ENCODE measurements around the gene KLHL29.
"Not testable (repeated sequence)": the region's sequence is repeated elsewhere in the genome, so short reads cannot be mapped to it uniquely, and the experiment has no call there.

KLHL29 gene

DNA sequence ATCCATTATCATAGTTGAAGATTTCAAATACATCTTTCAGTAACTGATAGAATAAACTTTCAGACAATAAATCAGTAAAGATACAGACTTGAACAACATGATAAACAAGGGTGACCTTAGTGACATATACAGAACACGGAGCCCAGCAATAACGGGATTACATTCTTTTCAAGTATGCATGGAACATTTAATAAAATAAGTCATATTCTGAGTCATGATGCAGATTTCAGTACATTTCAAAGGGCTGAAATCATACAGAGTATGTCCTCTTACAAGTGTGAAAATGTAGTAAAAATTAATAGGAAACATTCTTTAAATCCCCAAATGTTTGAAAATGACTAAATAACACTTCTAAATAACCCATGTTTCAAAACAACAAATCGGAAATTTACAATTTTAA is 17.2 kb upstream of the KLHL29 start:
- DNase-seq (ENCODE audit: low read depth in 2 of 2): no peak

DNA sequence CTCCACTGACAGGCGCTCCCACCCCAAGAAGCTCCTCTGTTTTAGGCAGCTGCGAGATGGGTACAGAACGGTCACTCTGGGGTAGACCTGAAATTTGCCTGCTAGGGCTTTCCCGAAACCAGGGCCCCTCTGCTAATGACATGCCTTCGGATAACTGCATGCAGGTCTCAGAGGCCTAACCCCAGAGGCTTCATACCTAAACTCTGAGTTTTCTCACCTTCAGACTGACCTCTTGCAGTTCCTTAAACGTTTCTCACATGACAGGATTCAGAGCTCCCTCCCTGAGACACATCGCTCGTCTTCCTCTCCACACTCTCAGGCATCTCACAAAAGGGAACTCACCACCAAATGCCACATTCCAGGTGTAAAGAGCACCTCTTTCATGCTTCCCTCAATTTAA is 11.3 kb upstream of the KLHL29 start:
- DNase-seq (ENCODE audit: low read depth in 2 of 2): no peak

DNA sequence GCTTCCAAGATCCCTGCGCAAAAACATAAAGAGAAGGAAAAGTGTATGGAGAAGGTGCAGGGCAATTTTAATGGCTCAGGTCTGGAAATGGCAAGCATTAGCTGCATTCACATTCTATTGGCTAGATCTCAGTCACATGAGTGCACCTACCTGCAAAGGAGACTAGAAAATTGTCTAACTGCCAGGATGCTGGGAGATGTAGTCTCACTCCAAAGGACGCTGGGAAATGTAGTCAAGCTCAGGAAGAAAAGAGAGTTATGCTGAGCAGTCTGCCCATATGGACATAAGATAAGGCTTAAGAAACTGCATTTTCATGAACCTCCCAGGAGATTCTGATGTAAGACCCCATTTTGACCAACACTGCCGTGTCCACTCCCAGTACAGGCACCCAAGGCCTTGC is 9.5 kb upstream of the KLHL29 start:
- DNase-seq (ENCODE audit: low read depth in 2 of 2): no peak

DNA sequence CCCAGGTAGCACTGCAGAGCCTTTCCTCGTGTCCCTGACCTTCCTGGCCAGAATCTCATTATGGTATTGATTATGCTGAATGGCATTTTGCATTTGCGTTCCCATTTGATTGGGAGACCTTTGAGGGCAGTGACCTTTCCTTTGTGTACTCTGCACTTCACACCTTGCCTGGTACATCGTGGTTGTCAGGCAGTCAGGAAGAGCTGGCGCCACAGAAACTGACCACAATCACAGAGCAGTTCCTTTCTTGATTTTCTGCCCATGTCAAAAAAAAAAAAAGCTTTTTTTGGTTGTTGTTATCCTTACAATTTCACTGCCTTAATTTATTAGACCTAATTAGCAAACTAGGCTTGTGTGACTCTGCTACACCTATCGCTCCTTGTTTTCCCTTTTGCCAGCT is 8.9 kb upstream of the KLHL29 start:
- DNase-seq (ENCODE audit: low read depth in 2 of 2): no peak

DNA sequence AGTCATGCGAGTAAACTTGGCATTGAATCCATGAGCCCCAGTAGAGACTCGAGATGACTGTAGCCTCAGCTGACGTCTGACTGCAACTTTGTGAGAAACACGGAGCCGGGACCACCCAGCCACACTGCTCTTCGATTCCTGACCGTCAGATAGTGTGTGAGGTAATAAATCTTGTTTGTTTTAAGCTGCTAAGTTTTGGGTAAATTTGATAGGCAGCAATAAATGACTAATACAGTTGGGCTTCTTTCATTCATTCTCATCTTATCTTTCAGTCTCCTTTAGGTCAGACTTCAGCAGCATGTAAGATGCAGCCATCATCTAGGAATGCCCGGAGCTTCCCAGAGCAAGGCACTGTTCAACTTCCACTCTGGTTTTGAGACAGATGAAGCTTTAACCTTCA is 8.0 kb upstream of the KLHL29 start:
- no peak for DNase-seq (ENCODE audit: low read depth in 2 of 2)

DNA sequence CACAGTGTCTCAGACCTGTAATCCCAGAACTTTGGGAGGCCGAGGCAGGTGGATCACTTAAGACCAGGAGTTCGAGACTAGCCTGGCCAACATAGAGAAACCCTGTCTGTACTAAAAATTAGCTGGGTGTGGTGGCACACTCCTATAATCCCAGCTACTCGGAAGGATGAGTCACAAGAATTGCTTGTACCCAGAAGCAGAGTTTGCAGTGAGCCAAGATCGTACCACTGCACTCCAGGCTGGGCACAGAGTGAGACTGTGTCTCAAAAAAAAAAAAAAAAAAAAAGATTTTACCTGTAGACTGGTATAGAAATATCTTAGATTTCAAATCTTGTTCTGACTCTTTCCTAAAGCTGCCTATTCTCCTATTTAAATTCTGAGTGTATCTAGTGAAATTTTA is 7.2 kb upstream of the KLHL29 start:
- DNase-seq (ENCODE audit: low read depth in 2 of 2): no peak

DNA sequence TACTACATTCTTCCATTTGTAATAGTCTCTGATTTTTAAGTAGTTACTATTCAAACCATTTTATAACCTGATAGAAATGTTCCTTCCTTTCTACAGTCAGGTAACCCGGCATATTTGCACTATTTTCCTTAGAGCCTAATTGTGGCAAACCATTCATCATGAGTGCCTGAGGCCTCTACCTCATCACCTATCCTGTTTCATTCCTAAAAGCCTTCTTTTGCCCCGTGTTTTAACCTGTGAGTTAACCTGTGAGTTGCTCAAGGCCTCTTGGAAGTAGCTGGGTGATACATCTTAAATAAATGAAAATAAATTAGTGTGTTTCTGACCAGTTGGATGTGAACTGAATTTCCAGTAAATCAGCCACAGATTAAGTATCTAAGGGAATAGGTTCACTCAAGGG is 6.5 kb upstream of the KLHL29 start:
- DNase-seq (ENCODE audit: low read depth in 2 of 2): no peak

DNA sequence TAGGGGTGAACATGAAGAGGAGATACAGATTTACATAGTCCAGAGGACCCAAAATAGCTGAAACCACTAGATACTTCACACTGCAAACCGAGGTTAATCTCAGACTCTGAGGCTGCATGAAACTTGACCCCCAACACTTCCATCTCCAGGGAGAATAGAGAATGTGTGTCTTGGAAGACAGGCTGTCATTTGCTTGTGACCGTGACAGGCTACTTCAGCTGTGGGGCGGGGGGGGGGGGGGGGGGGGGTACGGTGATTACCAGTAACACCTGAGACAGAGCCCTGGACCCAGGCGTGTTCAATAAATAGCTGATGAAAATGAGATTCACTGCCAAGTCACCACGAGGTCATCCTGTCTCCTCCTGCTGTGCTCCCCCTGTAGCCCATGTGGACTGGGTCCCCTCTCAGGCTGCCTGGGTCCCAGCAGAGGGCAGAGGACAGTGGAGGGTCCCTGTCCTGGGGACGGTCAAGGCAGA is 5.7 kb upstream of the KLHL29 start:
- DNase-seq (ENCODE audit: low read depth in 2 of 2): no peak

DNA sequence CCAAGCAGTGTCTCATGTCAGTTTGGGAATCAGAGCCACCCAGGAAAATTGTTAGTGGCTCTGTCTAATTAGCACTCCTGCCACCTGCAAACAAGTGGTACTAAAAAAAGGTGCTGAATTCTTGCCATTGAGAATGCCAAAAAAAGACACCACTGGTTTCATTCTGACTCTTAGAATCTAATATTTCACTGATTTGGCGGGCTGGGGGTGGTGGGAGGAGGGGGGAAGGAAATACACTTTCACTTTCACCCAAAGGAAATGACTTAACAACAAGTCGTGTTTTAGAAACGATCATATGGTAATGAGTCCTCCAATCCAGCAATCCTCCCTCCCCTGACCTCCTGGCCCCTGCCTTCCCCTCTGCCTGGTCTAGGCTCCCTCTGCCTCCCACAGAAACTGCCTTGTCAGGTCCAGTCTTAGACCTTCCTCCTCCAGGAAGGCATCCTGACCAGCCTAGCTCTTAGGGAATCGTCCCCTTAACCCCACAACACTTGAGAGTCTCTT is 4.4 kb upstream of the KLHL29 start:
- DNase-seq (ENCODE audit: low read depth in 2 of 2): no peak

DNA sequence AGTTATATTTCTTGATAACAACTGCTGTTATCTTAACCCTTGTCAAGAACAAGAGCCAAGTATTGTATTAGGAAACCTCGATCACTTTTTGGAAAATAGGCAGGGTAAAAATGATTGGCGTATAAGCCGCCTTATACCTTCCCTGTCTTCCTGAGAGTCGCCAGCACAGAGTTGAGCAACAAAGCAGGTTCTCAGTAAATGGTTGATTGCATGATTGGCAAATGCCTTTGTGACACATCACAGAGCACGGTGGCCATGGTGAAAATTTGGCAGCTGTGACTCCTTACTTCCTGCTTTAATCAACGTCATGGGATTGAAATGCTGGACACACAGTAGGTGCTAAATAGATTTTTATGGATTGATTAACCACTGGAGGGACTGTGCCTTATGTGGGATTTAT is 3.9 kb upstream of the KLHL29 start:
- no peak for DNase-seq (ENCODE audit: low read depth in 2 of 2)

DNA sequence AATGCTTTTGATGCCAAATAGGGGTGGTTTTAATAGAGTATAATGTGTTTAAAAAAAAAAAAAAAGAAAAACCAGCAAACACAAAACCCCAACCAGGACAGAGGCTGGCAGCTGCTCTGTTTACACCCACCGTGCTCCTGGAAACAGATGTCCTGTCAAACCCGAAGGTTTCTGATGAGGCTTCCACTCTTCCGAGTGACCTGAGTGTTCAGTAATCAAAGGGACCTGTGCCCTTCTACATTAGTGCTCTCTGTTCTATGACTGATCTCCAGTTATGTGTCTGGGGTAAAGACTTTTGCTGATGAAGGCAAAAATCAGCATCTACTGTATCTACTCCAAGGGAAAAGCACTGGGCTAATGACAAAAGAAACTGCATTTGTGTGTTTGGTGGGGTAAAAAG is 3.5 kb upstream of the KLHL29 start:
- no peak for DNase-seq (ENCODE audit: low read depth in 2 of 2)

DNA sequence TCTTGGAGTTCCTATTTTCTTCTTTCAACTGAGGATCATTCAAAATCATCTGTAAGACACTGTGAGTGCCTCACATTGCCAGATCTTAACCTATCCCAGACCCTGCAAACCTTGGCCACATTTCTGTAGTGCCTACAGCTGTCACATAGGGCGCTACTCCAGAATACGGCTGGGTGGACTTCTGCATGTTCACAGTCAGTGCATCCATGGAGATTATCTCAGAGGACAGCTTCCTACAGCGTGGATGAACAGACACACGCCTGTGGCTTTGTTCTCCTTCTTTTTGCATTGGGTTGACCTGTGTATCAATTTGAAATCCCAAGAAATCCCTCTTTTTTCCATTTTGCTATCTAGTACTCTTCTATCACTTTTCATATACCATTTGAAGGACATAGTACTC is 1.9 kb upstream of the KLHL29 start:
- no peak for DNase-seq (ENCODE audit: low read depth in 2 of 2)

DNA sequence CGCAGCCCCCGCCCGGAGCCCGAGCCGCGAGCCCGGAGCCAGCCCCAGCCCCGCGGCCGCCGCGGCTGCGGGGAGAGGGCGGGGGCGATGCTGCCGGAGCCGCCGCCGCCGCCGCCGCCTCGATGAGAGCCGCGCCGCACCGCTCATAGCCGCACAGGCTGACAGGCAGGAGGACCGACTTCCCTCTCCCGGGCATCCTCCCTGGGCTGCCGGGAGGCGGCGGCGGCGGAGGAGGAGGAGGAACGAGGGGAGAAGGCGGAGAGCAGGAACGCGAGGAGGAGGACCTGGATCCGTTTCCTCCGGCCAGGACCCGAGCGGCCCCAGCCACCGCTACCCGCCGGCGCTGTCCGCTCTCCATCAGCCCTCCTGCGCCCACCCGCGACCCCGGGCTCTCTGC is 370 bp downstream of the KLHL29 start:
- no peak for DNase-seq (ENCODE audit: low read depth in 2 of 2)

DNA sequence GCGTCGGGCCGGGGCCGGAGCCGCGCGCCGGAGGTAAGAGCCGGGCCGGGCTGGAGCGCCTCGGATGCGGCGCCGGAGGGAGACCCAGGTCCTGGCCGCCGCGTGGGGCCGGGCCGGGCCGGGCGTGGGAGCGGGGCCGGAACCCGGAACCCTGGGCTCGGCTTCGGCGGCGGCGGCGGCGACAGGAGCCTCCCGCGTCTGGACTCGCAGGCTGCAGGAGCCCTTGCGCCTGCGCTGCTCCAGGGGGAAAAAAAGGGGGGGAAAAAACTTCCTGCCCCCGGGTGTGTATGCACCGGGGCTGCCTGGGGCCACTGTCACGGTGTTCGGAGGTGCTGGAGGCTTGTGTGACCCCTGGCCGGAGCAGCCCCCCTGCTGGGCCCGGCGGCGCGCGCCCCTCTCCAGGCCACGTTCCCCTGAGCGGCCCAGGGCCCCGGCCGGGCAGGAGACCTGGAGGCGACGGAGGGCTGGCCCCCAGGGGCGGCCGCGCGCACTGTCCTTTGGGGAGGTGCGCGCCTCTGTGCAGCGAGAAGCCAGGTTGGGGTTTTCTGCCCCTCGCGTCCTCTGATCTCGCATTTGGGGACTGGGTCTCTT is 864 bp downstream of the KLHL29 start:
- DNase-seq (ENCODE audit: low read depth in 2 of 2): no peak

DNA sequence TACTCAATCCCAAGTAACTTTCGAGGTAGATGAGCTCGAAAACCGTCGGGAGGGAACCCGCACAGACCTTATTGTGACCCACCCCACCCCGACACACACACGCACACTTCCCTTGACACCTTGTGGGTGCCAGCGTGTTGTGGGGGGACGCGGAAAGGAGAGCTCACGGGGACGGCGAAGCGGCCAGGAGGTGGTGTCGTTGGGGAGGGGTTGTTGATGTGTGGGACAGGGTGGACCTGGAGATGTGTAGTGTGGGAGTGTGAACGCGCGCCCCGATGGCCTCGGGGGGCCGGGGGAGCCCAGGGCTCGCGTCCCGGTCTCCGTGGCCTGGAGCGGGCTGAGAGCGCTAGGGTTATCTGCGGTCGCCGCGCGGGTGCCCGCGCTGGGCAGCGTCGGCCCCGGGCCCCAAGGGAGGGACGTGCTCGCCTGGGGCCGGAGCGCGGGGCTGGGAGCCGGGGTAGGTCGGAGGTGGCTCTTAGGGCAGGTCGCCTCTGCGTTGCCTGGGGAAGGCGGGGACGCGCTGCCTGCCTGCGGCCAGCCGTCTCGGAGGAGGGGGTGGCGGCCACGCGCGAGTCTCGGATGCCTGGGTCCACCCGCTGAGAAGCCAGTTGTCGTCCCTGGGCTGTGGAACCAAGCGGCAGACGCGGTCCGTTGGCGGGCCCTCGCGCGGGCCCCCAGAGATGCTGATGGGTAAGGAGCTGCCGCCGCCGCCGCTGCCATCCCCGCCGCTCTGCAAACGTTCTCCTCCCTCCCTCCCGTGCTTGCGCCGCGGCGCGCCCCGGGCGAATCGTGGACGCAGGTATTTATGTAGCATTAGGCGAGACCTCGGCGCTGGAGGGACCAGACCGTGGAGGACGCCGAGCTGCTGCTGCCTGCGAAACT is 1.6 kb downstream of the KLHL29 start:
- no peak for DNase-seq (ENCODE audit: low read depth in 2 of 2)

DNA sequence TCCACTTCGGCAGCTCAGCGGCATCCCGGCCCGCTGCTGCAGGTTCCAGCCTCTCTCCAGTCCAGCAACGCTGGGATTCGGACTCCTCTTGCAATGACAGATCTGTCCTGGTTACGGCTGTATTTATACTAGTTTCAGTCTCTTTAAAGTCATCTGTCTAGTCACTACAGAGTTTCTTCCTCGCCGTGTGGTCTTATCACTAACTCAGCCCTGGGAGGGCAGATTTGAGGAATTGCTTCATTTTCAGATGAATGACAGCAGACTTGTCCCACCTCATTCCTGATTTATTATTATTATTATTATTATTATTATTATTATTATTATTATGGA is 2.2 kb downstream of the KLHL29 start:
- no peak for DNase-seq (ENCODE audit: low read depth in 2 of 2)

DNA sequence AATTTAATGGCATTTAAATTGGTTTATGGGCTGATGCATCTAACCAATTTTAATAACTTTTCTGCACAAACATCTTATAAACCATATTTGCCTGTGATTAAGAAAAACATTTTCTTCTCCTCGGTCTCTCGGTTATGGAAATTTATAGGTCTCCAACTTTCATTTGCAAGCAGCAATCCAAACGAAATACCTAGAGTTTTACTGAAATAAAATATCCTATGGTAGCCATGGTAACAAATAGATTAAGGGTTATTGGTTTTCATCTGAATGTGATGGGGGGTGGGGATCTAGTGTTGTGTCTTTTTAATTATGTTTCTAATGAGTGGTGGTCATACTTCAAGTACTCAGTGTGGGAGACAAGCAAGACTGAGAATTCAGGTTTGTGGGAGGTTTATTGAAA is 2.9 kb downstream of the KLHL29 start:
- DNase-seq (ENCODE audit: low read depth in 2 of 2): no peak

DNA sequence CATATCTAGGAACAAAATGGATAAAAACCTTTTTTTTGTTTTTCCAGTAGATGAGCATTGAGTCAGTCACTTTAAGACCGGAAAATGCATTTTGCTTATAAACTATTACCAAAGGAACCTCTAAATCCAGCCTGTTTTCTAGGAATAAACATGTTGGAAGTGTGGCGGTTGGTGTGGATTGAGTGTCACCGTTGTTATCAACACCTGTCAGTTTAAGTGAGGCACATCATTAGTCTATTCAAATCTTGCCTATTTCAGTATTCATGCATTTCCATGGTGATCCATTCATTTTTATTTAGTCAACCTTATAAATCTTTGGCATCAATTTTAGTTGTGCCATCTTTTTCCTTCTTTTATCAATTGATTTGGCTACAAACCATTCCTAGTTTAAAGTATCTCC is 3.3 kb downstream of the KLHL29 start:
- no peak for DNase-seq (ENCODE audit: low read depth in 2 of 2)

DNA sequence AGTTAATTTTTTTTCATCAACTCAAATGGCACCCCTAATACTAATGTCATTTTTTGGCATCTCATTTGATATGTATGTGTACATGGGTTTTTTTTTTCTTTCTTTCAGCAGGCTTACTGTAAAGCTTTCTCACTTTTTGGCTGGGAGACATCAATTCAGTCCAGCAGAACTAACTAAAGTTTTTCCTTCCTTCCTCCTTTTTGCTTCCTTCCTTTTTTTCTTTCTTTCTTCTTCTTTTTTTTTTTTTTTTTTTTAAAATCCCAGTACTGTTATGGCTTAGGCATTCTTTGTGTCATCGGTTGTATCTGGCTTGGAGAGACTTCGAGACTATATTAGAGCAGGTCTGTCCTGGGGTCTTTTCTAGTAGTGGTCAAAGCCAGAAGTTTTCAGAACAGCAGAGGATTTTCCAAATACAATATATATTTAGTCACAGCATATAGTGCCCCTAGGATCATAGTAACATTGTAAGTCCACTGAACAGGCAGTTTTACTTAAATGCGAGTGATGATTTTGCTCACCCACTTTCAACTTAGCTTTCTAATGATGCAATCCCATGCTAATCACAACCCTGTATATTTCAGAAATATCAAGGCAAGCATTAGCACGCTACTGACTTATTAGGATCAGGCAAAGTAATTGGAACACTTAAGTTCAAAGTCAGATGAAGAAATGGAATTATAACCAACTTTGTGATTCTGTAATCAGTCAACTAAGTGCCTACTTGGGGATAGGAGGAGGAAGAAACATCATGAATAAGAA is 4.0 kb downstream of the KLHL29 start:
- no peak for DNase-seq (ENCODE audit: low read depth in 2 of 2)

DNA sequence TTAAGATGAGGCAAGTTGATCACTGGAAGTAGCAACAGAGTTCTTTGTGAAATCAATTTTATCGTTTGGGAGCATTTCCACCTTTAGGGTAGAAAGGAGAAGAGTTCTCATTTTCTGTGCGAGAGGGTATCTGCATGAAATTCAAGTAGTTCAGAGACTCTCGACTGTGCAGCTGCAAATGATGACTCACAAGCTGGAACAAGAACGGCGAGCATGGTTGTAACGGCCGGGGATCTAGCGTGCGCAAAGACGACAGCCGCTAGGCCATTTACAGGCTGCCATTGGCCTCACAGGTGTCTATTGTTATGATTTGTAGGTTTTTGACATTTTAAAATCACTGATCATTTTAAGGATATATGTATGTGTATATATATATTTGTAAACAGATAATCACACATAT is 5.2 kb downstream of the KLHL29 start:
- no peak for DNase-seq (ENCODE audit: low read depth in 2 of 2)

DNA sequence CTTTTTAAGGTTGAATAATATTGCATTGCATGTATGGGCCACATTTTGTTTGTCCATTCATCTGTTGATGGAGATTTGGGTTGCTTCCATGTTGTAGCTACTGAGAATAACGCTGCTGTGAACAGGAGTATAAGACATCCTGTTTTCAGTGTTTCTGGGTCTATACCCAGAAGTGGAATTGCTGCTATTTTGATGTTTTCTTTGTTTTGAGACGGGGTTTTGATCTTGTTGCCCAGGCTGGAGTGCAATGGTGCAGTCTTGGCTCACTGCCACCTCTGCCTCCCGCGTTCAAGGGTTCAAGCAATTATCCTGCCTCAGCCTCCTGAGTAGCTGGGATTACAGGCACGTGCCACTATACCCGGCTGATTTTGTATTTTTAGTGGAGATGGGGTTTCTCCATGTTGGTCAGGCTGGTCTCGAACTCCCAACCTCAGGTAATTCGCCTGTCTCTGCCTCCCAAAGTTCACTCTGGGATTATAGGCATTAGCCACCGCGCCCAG is 6.3 kb downstream of the KLHL29 start:
- not testable (repeated sequence) for DNase-seq (ENCODE audit: low read depth in 2 of 2)

DNA sequence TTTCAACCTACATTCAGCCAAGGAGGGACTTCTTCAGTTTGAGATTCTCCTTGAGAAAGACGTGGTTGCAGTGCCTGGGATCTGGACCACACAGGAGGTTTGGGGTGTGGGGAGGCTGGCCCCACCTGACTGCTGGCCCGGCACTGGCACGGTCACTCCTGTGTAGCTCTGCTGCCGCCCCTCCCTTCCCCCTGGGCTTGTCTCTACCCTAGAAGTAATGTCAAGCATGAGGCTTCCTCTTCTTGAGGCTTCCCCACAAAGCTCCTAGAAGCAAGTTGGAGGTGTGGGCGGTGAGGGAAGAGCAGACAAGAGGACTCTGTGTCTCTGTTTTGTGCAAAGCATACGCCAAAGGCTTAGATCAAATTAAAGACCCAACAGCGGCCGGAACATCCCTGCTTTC is 8.7 kb downstream of the KLHL29 start:
- no peak for DNase-seq (ENCODE audit: low read depth in 2 of 2)

DNA sequence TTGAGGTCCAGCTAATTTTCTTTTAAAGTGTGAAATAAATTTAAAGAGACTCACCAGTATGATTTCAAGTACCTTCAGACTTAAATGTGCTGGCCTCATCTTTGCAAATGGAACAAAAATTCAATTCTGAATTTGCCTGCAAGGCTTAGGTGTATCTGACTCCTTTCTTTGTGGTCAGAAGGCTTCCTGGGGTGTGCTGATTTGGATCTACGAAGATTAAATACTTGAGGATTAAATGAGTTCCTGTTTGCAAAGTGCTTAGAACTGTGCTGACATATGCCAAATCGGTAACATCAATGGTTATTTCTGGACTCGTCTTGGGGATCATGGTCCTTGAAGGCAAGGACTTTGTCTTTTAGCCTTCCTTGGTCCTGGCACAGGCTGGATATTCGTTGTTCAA is 9.7 kb downstream of the KLHL29 start:
- no peak for DNase-seq (ENCODE audit: low read depth in 2 of 2)

Data from stimulated activated CD8-positive, alpha-beta memory T cell treated with anti-CD3 and anti-CD28 coated beads, Interleukin-2, amount 100 ng/mL, for 1 hour (primary cell).